IPS-15b (cell line): Measurements from ENCODE around the gene MAGI2.
"Not testable (repeated sequence)": the region's sequence is repeated elsewhere in the genome, so short reads cannot be mapped to it uniquely, and the experiment has no call there.

Source experiments
- H3K27me3 ChIP-seq: one replicate; pipeline ENCODE4 v1.6.1; 2013; ENCODE audit warnings: low read length; ENCODE audit not compliant: control insufficient read depth, insufficient read depth
- H3K36me3 ChIP-seq: one replicate; pipeline ENCODE4 v1.6.1; 2013; ENCODE audit warnings: low read length; ENCODE audit not compliant: control insufficient read depth, insufficient read depth
- H3K4me1 ChIP-seq: one replicate; pipeline ENCODE4 v1.6.1; 2013; ENCODE audit warnings: mild to moderate bottlenecking, low read length; ENCODE audit not compliant: control insufficient read depth, insufficient read depth
- H3K4me3 ChIP-seq: one replicate; pipeline ENCODE4 v1.5.1; 2013; ENCODE audit warnings: low read depth, low read length
- H3K9ac ChIP-seq: one replicate; pipeline ENCODE4 v1.6.1; 2013; ENCODE audit warnings: low read depth, mild to moderate bottlenecking, low read length
- H3K9me3 ChIP-seq: one replicate; pipeline ENCODE4 v1.6.1; 2013; ENCODE audit warnings: mild to moderate bottlenecking, low read length; ENCODE audit not compliant: control insufficient read depth, insufficient read depth

MAGI2 gene

GRCh38 chr7:78240179-78240578 is 1213.3 kb downstream of the MAGI2 start:
- H3K36me3 ChIP-seq, H3K4me1 ChIP-seq, H3K27me3 ChIP-seq, H3K9ac ChIP-seq, H3K4me3 ChIP-seq, H3K9me3 ChIP-seq: not testable (repeated sequence)

GRCh38 chr7:78234634-78235033 is 1218.8 kb downstream of the MAGI2 start:
- Histone ChIP-seq H3K36me3 (no peaks in the 10 kb centered on the region), H3K4me3 (no peak overlapping the region), H3K9ac (no peak overlapping the region), H3K27me3 (no peaks in the 10 kb centered on the region), H3K4me1 (no peaks in the 10 kb centered on the region), H3K9me3 (no peaks in the 10 kb centered on the region)

DNA sequence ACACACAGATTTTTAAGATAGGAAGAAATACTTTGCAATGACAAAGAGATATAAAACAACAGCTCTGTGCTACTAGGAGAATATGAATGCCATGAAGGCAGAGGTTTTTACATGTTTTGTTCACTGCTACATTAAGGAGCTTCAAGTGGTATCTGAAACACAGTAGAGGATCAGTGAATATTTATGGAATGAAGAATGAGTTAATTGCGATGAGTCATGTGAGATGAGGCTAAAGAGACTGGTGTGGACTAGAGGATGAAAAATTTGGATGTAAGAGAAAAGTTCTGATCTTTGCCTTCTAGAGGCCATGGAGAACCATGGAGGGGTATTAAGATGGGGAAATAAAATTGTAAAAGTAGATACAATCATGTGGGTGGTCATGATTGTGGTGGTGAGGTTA is 1220.7 kb downstream of the MAGI2 start:
- Histone ChIP-seq H3K4me1 (no peaks in the 10 kb centered on the region), H3K9me3 (no peaks in the 10 kb centered on the region), H3K27me3 (no peaks in the 10 kb centered on the region), H3K36me3 (no peaks in the 10 kb centered on the region), H3K4me3 (no peak overlapping the region), H3K9ac (no peak overlapping the region)

DNA sequence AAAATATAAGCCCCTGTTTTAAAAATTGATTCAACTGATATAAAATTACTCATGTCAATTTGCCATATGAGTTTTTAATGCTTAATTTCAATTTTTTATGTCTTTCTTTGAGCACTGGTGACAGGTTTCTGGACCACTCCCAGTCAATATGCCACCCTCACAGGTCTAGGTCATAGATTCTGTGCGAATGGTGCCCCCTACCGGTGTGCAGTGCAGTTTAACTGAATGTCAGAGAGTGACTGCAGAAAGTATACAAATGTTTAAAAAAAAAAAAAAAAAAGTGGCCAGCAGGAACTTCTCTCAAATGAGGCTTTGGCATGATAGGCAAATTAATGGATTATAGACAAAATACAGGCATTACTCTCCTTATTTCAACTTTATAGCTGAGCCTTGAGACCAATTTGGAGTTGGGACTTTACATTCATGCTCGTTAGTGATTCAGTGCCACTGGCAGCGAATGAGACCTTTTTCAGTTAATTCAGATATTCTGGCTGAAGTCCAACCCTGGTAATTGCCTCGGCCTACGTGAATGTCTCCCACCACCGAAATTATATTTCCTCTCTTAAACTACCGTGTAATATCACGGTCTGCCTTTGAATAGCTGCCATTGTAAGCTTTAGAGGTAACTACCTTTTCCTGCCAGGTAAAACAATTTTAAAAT is 1227.3 kb downstream of the MAGI2 start:
- no peaks in the 10 kb centered on the region for H3K9me3 ChIP-seq
- H3K27me3 ChIP-seq, result no peaks in the 10 kb centered on the region
- no peak overlapping the region for H3K4me3 ChIP-seq
- no peaks in the 10 kb centered on the region for H3K36me3 ChIP-seq
- H3K9ac ChIP-seq, result no peak overlapping the region
- H3K4me1 ChIP-seq, result no peaks in the 10 kb centered on the region

DNA sequence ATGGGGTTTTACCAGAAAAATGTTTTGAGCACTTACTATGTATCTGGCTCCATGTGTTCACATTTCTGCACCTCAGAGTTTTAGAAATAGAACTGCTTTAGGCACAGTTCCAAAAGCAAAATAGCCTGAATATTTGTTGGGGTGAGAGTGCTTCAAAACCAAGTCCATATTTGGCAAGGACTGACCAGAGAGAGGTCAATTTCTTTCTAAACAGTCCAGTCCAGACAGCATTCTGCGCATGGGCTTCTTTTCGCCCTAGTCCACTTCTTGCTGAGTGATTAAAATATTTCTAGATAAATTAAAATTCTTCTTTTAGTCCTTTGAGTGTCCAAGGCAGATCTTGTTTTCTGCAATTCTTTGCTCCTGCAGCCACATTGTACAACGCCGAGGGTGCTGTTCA is 1227.9 kb downstream of the MAGI2 start:
- Histone ChIP-seq H3K9ac (no peak overlapping the region), H3K4me3 (no peak overlapping the region)

GRCh38 chr7:78224923-78225322 is 1228.5 kb downstream of the MAGI2 start:
- Histone ChIP-seq H3K36me3 (no peaks in the 10 kb centered on the region), H3K9me3 (no peaks in the 10 kb centered on the region), H3K4me1 (no peaks in the 10 kb centered on the region), H3K9ac (no peak overlapping the region), H3K4me3 (no peak overlapping the region), H3K27me3 (no peaks in the 10 kb centered on the region)

More for the DNA sequence above, 1227.9 kb downstream of the MAGI2 start:
- H3K36me3 ChIP-seq, result no peaks in the 10 kb centered on the region
- no peaks in the 10 kb centered on the region for H3K9me3 ChIP-seq
- H3K27me3 ChIP-seq, result no peaks in the 10 kb centered on the region
- H3K4me1 ChIP-seq, result no peaks in the 10 kb centered on the region

GRCh38 chr7:78223598-78223997 is 1229.9 kb downstream of the MAGI2 start:
- Histone ChIP-seq H3K9ac (no peak overlapping the region), H3K27me3 (no peaks in the 10 kb centered on the region), H3K36me3 (no peaks in the 10 kb centered on the region), H3K9me3 (no peaks in the 10 kb centered on the region), H3K4me1 (no peaks in the 10 kb centered on the region), H3K4me3 (no peak overlapping the region)

DNA sequence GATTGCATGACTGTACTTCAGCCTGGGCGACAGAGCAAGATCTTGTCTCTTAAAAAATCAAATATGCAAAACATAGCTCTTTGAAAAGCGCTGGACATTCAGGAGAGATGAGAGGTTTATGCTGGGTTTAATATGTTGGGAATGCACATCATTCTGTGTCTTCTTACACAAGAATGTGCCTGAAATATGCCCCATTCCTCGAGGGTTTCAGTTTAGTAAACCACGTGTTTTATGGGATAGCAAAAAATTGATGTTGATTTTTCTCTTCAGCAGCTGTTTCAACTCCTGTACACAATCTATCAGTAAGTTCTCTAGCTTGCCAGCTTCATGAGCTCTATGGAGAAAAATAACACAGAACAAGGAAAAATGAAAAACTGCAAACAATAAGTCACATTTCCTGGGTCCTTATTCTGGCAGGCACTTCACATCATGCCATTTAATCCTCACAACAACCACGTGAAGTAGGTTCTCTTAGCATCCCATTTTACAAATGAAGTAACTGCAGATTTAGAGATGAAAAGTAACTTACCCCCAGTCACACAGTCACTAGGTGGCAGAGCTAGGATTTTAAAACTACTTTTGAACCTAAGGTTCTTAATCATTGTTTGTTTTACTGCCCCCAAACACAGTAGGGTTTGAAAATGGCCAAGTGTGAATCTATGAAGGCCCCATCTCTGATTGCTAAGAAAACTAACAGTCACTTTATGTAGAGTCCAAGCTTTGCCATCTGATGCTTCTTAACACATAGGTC is 1231.3 kb downstream of the MAGI2 start:
- Histone ChIP-seq H3K9me3 (no peaks in the 10 kb centered on the region), H3K4me1 (no peaks in the 10 kb centered on the region), H3K4me3 (no peak overlapping the region), H3K36me3 (no peaks in the 10 kb centered on the region), H3K27me3 (no peaks in the 10 kb centered on the region), H3K9ac (no peak overlapping the region)

GRCh38 chr7:78220754-78221153 is 1232.7 kb downstream of the MAGI2 start:
- no peaks in the 10 kb centered on the region for H3K9me3 ChIP-seq
- no peaks in the 10 kb centered on the region for H3K4me1 ChIP-seq

DNA sequence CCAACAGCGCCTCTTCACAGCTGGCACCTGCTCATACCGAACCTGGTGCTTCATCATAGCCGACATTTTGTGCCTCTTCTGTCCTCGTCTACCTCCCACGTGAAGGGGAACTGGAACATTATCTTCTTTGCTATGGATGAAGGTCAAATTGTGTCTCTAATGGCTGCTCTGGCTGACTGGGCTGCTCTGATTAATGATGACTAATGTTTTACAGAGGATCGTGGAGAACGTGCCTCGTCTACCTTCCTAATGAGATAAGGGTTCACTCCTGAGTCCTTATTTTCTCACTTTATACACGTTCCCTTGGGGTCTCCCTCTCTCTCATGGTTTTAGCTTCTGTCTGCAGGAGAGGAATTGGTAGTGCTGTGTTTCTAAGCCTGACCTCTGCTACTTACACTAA is 1234.6 kb downstream of the MAGI2 start:
- Histone ChIP-seq H3K27me3 (no peaks in the 10 kb centered on the region), H3K9ac (no peak overlapping the region), H3K4me3 (no peak overlapping the region), H3K36me3 (no peaks in the 10 kb centered on the region), H3K9me3 (no peaks in the 10 kb centered on the region), H3K4me1 (no peaks in the 10 kb centered on the region)

More at GRCh38 chr7:78220754-78221153, 1232.7 kb downstream of the MAGI2 start:
- H3K9ac ChIP-seq, result no peak overlapping the region
- H3K27me3 ChIP-seq, result no peaks in the 10 kb centered on the region
- no peak overlapping the region for H3K4me3 ChIP-seq
- no peaks in the 10 kb centered on the region for H3K36me3 ChIP-seq

DNA sequence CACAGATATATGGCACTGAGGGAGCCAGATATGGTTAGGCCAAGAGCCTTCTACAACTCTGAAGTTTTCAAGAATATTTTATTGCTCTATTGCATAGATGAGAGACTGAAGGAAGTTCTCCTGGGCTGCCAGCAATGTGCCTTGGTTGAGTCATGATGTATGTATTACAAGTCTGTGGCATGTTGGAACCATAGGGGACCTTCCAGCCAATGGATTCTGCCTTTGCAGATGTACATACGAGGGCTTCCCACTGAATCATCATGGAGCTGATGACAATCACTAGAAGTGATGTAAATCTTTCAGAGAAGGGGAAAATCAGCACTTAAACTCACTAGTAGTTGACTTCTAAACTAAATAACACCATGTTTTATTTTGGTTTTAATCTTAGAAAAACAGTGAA is 1235.4 kb downstream of the MAGI2 start:
- H3K4me3 ChIP-seq, result no peak overlapping the region
- H3K36me3 ChIP-seq, result no peaks in the 10 kb centered on the region
- H3K9ac ChIP-seq, result no peak overlapping the region
- H3K4me1 ChIP-seq, result no peaks in the 10 kb centered on the region
- no peaks in the 10 kb centered on the region for H3K27me3 ChIP-seq
- no peaks in the 10 kb centered on the region for H3K9me3 ChIP-seq

- Histone ChIP-seq H3K27me3 (no peaks in the 10 kb centered on the region), H3K36me3 (no peaks in the 10 kb centered on the region), H3K9me3 (no peaks in the 10 kb centered on the region), H3K4me1 (no peaks in the 10 kb centered on the region), H3K9ac (no peak overlapping the region), H3K4me3 (no peak overlapping the region)
These were observed 1238.3 kb downstream of the MAGI2 start for GRCh38 chr7:78215199-78215598.
